GM18508 (cell line): ENCODE results near the gene KIAA0513.

Source experiments
- ATAC-seq: cut with Tn5 transposase; IDR thresholded peaks from one replicate; pipeline ENCODE4 v1.9.1; 2021; ENCODE audit warnings: moderate number of reproducible peaks; ENCODE audit not compliant: insufficient read depth, unreplicated experiment

Gene KIAA0513

DNA sequence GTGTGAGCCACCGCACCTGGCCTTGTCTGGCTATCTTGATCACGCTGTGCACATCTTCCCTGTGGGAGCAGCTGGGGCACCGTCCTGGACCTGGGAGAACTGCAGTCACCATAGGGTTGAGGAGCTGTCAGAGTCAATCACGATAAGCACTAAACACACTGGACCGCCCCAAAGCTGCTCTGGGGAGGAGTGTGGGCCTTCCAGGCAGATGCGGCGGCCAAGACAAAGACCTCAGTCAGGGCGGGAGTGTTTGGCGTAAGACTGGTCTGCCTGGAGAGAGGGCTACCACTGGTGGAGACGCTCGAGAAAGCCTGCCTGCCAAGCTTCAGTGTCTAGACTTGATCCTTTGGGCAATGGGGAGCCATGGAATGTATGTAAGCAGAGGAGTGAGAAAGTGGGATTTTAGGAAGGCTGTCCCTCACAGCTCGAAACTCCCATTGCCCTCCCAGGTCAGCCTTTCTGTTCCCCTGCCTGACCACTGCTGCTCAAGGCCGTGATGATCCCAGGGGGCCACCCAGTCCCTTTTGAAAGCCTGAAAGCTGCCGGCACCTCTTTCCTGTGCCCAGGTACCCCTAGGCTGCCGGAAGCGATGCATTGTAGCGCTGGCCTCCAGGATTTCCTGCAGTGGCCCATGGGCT, 114.0 kb downstream of the KIAA0513 start:
- ATAC-seq, result no peak

DNA sequence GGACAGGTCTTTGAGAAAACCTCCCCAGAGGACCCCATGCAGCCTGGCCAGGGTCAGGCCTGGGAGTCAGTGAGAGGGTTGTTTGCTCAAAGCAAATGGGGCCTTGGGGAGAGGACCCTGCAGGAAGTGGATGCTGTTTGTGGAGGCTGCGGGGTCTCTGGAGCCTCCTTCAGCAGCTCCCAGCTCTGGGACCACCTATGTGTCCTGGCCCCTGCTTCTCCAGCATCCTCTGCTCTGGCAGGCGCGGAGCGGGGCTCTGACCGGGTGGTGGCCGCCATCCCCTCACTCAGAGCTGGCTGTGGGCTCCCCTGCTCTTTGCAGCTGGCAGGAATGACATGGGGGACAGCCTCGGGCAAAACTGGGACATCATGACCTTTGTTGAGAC, 114.5 kb downstream of the KIAA0513 start:
- no peak for ATAC-seq

DNA sequence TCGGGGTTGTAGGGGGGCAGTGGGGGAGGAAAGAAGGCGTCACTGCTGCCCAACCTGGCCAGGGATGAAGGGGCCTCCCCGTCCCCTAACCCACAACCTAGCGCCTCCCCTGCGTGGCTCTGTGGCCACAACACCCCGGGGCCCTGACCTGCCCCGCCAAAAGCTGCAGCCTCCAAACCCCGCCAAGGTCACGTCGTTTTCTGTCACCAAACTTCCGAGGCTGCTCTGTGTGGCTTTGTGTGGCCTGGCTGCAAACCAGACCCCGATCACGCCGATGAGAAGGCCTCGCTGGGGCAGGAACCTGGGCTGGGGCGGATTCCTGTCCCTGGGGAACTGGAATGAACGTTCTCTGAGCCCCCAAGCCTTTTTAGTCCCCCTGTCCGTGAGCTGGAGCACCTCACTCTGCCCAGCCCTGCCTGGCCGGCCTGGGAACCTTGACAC, 115.2 kb downstream of the KIAA0513 start:
- ATAC-seq, result no peak
